Heart right ventricle (tissue), 16 donors: ENCODE results near the gene ADCYAP1R1. TPM values are rescaled to one million over a fixed set of nuclear protein-coding genes. Genes with fewer than 3 reads are reported as not detected.

Source experiments
- ATAC-seq, 8 donors: fragments of 200-7000 bp; cut with Tn5 transposase; one replicate each; pipeline ENCODE4 v1.9.1; 2020; ENCODE audit warnings: mild to moderate bottlenecking in 8 of 8, moderate library complexity in 8 of 8, moderate number of reproducible peaks in 1 of 8
- DNase-seq, 2 donors: peaks; one replicate each; pipeline ENCODE4 v3.0.0-alpha.2; 2020
- H3K27ac ChIP-seq, 10 donors: fragments of 200-600 bp; sonication (generic) in 2 of 10; one replicate each; pipeline versions ENCODE4 v1.5.0 to v1.8.0; 2020 to 2022; ENCODE audit warnings: mild to moderate bottlenecking in 3 of 10
- H3K27me3 ChIP-seq, 7 donors: fragments of 200-600 bp; one replicate each; pipeline ENCODE4 v1.8.0; 2021 to 2022; ENCODE audit warnings: mild to moderate bottlenecking in 2 of 7
- H3K36me3 ChIP-seq, 9 donors: fragments of 200-600 bp; sonication (generic) in 1 of 9; one replicate each; pipeline versions ENCODE4 v1.5.0 to v1.8.0; 2020 to 2022; ENCODE audit warnings: mild to moderate bottlenecking in 2 of 9
- H3K4me1 ChIP-seq, 9 donors: fragments of 200-600 bp; sonication (generic) in 1 of 9; one replicate each; pipeline versions ENCODE4 v1.5.0 to v1.8.0; 2020 to 2022; ENCODE audit warnings: mild to moderate bottlenecking in 4 of 9
- H3K4me3 ChIP-seq, 10 donors: fragments of 200-600 bp; sonication (generic) in 2 of 10; one replicate each; pipeline versions ENCODE4 v1.5.0 to v1.8.0; 2020 to 2022; ENCODE audit warnings: mild to moderate bottlenecking in 7 of 10, moderate library complexity in 2 of 10
- H3K9me3 ChIP-seq, 11 donors: fragments of 200-600 bp in 10 of 11; sonication (generic) in 2 of 11; one replicate each; pipeline versions ENCODE4 v1.5.0 to v1.8.0; 2013 to 2022; ENCODE audit warnings: mild to moderate bottlenecking in 2 of 11, control low read depth in 1 of 11, moderate library complexity in 1 of 11
- WGBS, 2 donors: extraction: QIAGEN DNeasy Blood & Tissue Kit; methylation state at CpG; one replicate each; pipeline ENCODE4 v1.1.7; 2013; ENCODE audit warnings: inconsistent platforms in 1 of 2; 5-methylcytosine and 5-hydroxymethylcytosine counted together
- intact Hi-C, 10 donors: fragments of 100-400 bp; cut with DNase I; formaldehyde crosslinking; loops; one replicate each; pipeline versions ENCODE4 v1.11.1 to v1.14.2; 2022
- polyA plus RNA-seq, 2 donors: library from polyadenylated mRNA; stranded (reverse); fragments of 200-250 nt; gene quantifications; one replicate each; pipeline ENCODE4 v1.2.3, GENCODE V29; 2013
- total RNA-seq, 10 donors: library from RNA; stranded (reverse); fragmentation: NEBNext Ultra II Directional in 3 of 10; extraction: Animal tissue kit (Norgen Biotek cat#: 25700) in 3 of 10; gene quantifications; one replicate each; pipeline versions ENCODE4 v1.2.1 to v1.2.4, GENCODE V29; 2021 to 2023
- TF ChIP-seq, protein P1 (sequence below), 9 donors: fragments of 200-600 bp; sonication (generic) in 2 of 9; IDR thresholded peaks; one replicate each; pipeline versions ENCODE4 v1.5.0 to v1.8.0; 2021 to 2022; ENCODE audit warnings: antibody characterized with exemption in 9 of 9, mild to moderate bottlenecking in 5 of 9, moderate library complexity in 1 of 9
- donor health status: Arrhythmogenic right ventricular cardiomyopathy.
- donor health status: ischemic (EF 13 %, LVEDD 7.1; RV severe dilation, severe dysfunction).
- donor health status: healthy with polysubstance abuse.
- donor health status: DM: no; HTN: yes; CAD: no.
- donor health status: DM: no; HTN: no; CAD: no.
- donor health status: ischemic (EF 25% LVEDD 6.9; RV normal size, moderate dysfunction).
- donor health status: ischemic (EF 25% LVEDD 5.7; RV mildly dilated, moderate dysfunction).
- donor health status: healthy.
- donor health status: DM: yes; HTN: yes; CAD: no.
- donor health status: Ischemic cardiomyopathy.
- donor health status: ischemic (EF 35%, LVEDD 5.7; RV mildly dilated, moderate dysfunction).
- donor health status: nonischemic (EF 11% LVEDD 7.7; RV severe dilation, severe dysfunction).
- donor health status: DM: yes; HTN: yes; CAD: no.
- donor health status: PGD.
- donor health status: ischemic (EF 29% LVEDD 5.4; RV normal size, mild dysfunction).
- donor health status: nonischemic (EF 23%, LVEDD 6.1; RV moderate dilation, normal function).

Gene ADCYAP1R1
- total and polyA plus RNA-seq, 12 donors, result 0.59 to 5.8 (median 1.6) TPM

DNA sequence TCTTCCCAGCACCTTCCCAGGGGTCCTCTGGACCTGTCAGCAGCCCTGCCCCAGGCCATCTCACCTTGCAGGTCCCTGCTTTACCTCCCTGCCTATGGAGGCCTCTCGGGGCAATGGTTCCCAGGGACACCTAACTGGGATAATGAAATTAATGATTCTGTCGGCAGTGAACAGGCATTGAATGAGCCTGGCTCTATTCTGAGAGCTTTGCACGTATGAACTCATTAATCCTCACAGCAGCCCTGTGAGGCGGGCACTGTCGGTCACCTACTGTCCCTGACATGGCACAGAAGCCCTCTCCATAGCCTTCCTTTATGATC lies 22.9 kb downstream of the ADCYAP1R1 start:
- H3K36me3 ChIP-seq, result no peaks in the 10 kb centered on the region
- no peaks in the 10 kb centered on the region for H3K9me3 ChIP-seq
- no peak for ATAC-seq
- H3K4me3 ChIP-seq, result no peak overlapping the region
- 85 to 88% methylated on average over 5 of the region's 5 CpGs for WGBS, 2 donors
- peaks cover 0 to 15% (median 0%) of the 10 kb centered on the region in 7 donors for H3K27me3 ChIP-seq
- intact Hi-C loops, result no loop called here
- peaks cover 0 to 26% (median 4%) of the 10 kb centered on the region in 9 donors for H3K4me1 ChIP-seq
- TF ChIP-seq, protein P1, sequence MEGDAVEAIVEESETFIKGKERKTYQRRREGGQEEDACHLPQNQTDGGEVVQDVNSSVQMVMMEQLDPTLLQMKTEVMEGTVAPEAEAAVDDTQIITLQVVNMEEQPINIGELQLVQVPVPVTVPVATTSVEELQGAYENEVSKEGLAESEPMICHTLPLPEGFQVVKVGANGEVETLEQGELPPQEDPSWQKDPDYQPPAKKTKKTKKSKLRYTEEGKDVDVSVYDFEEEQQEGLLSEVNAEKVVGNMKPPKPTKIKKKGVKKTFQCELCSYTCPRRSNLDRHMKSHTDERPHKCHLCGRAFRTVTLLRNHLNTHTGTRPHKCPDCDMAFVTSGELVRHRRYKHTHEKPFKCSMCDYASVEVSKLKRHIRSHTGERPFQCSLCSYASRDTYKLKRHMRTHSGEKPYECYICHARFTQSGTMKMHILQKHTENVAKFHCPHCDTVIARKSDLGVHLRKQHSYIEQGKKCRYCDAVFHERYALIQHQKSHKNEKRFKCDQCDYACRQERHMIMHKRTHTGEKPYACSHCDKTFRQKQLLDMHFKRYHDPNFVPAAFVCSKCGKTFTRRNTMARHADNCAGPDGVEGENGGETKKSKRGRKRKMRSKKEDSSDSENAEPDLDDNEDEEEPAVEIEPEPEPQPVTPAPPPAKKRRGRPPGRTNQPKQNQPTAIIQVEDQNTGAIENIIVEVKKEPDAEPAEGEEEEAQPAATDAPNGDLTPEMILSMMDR (IDR thresholded peaks at IDR 0.05), result no peak
- H3K27ac ChIP-seq, result peak overlapping the region in 3 of 10 donors; percentile 7 to 35 (median 16)
- DNase-seq, result no peak

DNA sequence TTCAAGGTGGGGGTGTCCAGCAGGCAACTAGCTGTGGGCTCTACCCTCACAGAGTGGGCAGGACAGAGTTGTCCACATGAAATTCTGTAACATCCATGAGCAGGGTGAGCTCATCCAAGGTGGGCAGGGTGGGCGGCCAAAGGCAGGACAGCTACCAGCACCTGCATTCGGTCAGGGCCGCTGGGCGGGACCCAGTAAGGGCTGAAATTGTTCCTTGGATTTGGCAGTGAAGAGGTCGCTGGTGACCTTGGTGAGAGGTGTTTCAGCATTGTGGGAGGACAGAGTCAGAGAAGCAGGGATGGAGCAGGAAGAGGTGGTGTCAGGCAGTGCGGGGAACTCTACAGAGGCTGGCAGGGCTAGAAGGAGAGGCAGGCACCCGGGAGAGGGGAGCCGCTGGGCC lies 23.9 kb downstream of the ADCYAP1R1 start:
- TF ChIP-seq, protein P1 (IDR thresholded peaks at IDR 0.05), result no peak
- H3K4me3 ChIP-seq, result no peak overlapping the region
- ATAC-seq (no peak), DNase-seq (no peak)
- peaks cover 0 to 21% (median 0%) of the 10 kb centered on the region in 7 donors for H3K27me3 ChIP-seq
- WGBS, 2 donors, result 84 to 87% methylated on average over 8 of the region's 8 CpGs
- peaks cover 0 to 18% (median 0%) of the 10 kb centered on the region in 9 donors for H3K4me1 ChIP-seq
- intact Hi-C loops, result no loop called here
- H3K27ac ChIP-seq, result no peak overlapping the region
- no peaks in the 10 kb centered on the region for H3K36me3 ChIP-seq
- no peaks in the 10 kb centered on the region for H3K9me3 ChIP-seq

DNA sequence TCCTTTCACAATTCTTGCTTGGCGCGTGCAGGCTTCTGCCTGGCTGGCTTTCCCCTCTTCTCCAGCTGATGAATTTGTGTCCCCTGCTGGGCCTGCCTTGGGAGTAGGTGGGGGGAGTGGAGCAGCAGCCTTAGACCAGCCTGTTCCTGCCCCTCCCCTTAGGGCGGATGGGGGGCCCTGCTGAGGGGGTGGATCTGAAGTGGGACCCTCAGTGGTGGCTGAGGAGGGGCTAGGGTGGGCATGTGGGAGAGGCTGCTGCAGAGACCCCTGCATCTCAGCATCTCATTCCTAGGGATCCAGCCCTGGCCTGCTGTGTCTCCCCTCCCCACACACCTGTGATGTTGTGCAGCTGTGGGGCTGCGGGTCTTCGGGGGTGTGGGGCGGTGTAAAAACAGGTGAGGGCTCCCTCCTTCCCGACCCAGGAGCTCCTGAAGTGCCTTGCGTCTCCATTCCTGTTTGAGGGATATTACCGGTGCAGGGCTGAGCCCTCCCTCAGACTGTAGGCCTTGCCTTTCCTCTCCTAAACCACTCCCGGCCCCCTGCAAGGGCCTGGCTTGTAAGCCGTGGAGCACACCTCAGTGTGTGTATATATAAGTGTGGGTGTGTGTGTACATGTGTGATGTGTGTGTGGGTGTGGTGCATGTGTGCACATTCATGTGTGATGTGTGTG lies 24.7 kb downstream of the ADCYAP1R1 start:
- TF ChIP-seq, protein P1 (IDR thresholded peaks at IDR 0.05), result no peak
- intact Hi-C loops, result no loop called here
- Histone ChIP-seq H3K27ac (no peak overlapping the region), H3K4me3 (no peak overlapping the region), H3K4me1 (peaks cover 0 to 19% (median 0%) of the 10 kb centered on the region in 9 donors), H3K27me3 (peaks cover 0 to 23% (median 4%) of the 10 kb centered on the region in 7 donors), H3K36me3 (no peaks in the 10 kb centered on the region), H3K9me3 (no peaks in the 10 kb centered on the region)
- 86 to 87% methylated on average over 11 of the region's 11 CpGs for WGBS, 2 donors
- ATAC-seq (no peak), DNase-seq (no peak)

DNA sequence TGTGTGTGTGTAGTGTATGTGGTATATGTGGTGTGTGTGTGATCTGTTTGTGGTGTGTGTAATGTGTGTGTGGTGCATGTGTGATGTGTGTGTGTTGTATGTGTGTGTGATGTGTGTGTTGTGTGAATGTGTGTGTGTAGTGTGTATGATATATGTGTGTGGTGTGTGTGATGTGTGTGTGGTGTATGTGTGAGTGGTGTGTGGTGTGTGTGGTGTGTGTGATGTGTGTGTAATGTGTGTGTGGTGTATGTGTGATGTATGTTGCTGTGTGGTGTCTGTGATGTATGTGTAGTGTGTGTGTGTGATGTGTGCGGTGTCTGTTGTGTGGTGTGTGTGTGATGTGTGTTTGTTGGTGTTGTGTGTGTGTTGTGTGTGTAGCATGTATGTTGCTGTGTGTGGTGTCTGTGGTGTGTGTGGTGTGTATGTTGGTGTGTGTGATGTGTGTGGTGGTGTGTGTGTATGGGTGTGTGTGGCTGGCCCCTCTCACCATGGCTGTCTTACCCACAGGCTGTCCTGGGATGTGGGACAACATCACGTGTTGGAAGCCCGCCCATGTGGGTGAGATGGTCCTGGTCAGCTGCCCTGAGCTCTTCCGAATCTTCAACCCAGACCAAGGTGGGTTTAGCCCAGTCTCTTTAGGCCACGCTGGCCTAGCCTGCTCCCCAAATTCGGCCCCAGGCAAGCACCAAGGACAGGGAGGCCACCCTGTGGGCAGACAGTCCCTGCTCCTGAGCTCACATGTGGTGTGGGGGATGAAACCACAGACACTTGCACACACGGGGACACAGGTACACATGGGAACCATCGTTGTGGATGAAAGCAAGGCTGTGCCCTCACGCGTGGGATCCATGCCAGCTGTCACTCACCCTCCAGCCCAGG lies 25.6 kb downstream of the ADCYAP1R1 start:
- intact Hi-C loops, result no loop called here
- H3K4me3 ChIP-seq, result no peak overlapping the region
- no peak overlapping the region for H3K27ac ChIP-seq
- H3K9me3 ChIP-seq, result no peaks in the 10 kb centered on the region
- TF ChIP-seq, protein P1 (IDR thresholded peaks at IDR 0.05), result no peak
- ATAC-seq (no peak), DNase-seq (no peak)
- peaks cover 0 to 28% (median 8%) of the 10 kb centered on the region in 9 donors for H3K4me1 ChIP-seq
- H3K27me3 ChIP-seq, result peaks cover 0 to 23% (median 7%) of the 10 kb centered on the region in 7 donors
- WGBS, 2 donors, result 88% methylated on average over 10 of the region's 10 CpGs
- H3K36me3 ChIP-seq, result no peaks in the 10 kb centered on the region
